Muscle layer of colon (tissue), 2 donors: ENCODE data around the gene PCDHGB1.
A peak's percentile ranks its signal among the peaks of the same experiment; 100 is the strongest.
"Not testable (repeated sequence)": the region's sequence is repeated elsewhere in the genome, so short reads cannot be mapped to it uniquely, and the experiment has no call there.

Source experiments
- H3K27ac ChIP-seq: one replicate; pipeline ENCODE4 v1.7.0; 2013; ENCODE audit warnings: low read depth, mild to moderate bottlenecking, low read length, moderate library complexity
- H3K27me3 ChIP-seq, 2 donors: one replicate each; pipeline ENCODE4 v1.7.0; 2013; ENCODE audit warnings: low read length in 2 of 2, mild to moderate bottlenecking in 2 of 2; ENCODE audit not compliant: insufficient read depth in 2 of 2, control insufficient read depth in 1 of 2
- H3K36me3 ChIP-seq: one replicate; pipeline ENCODE4 v1.7.0; 2013; ENCODE audit warnings: mild to moderate bottlenecking, low read length; ENCODE audit not compliant: insufficient read depth
- H3K4me1 ChIP-seq: one replicate; pipeline ENCODE4 v1.7.0; 2013; ENCODE audit warnings: mild to moderate bottlenecking, low read length; ENCODE audit not compliant: insufficient read depth
- H3K4me3 ChIP-seq, 2 donors: one replicate each; pipeline ENCODE4 v1.7.0; 2013; ENCODE audit warnings: low read length in 2 of 2, low read depth in 1 of 2, mild to moderate bottlenecking in 1 of 2, moderate library complexity in 1 of 2
- H3K9ac ChIP-seq: one replicate; pipeline ENCODE4 v1.7.0; 2013; ENCODE audit warnings: low read length
- H3K9me3 ChIP-seq: one replicate; pipeline ENCODE4 v1.7.0; 2013; ENCODE audit warnings: mild to moderate bottlenecking, low read length
- donor health status: abdominal sarcoma.
- donor health status: Adenocarcinoma of cecum.

Gene PCDHGB1

GRCh38 chr5:141349917-141350619 lies at the start of gene PCDHGB1:
Gene PCDHGB1 (plus strand): TSS chr5:141350099. CDS start chr5:141350261, 162 bp downstream.
- Histone ChIP-seq H3K9ac (no peak within 1 kb of the TSS), H3K4me3 (peak within 1 kb of the TSS; percentile 4 to 42), H3K27ac (no peak within 1 kb of the TSS), H3K36me3 (no peaks in the 10 kb centered on the region), H3K27me3 (no peaks in the 10 kb centered on the region), H3K4me1 (no peaks in the 10 kb centered on the region), H3K9me3 (peaks cover 44% of the 10 kb centered on the region)

DNA sequence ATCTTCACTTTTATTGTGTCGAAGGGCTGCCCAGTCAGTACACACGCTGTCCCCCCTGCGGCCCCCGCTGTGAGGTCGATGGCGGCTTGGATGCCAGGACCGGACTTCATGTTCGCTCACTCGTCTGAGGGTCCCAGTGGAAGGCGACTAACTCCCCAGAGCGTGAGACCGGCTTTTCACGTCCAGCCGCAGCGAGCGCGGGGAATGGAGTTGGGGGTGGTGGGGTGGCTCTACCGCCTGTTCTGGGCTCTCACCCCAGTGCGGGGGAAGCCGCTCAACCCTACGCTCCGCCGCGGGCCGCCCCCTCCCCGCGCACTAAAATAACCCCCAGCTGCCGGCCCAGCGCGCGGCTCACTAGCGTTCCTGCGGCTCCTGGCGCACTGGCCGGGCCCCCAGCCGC lies 46.1 kb upstream of the PCDHGB1 start, which contains the start of gene SLC25A2:
SLC25A2 (minus strand) TSS at position 294 of the 400 bp plus-strand sequence; CDS start at position 110, 184 bp downstream.
- H3K4me3 ChIP-seq = peak within 1 kb of the TSS in 1 of 2 donors; percentile 25
- no peaks in the 10 kb centered on the region for H3K4me1 ChIP-seq
- H3K27ac ChIP-seq = no peak within 1 kb of the TSS
- no peaks in the 10 kb centered on the region for H3K27me3 ChIP-seq
- H3K9me3 ChIP-seq = peaks cover 35% of the 10 kb centered on the region
- H3K36me3 ChIP-seq = no peaks in the 10 kb centered on the region
- no peak within 1 kb of the TSS for H3K9ac ChIP-seq

DNA sequence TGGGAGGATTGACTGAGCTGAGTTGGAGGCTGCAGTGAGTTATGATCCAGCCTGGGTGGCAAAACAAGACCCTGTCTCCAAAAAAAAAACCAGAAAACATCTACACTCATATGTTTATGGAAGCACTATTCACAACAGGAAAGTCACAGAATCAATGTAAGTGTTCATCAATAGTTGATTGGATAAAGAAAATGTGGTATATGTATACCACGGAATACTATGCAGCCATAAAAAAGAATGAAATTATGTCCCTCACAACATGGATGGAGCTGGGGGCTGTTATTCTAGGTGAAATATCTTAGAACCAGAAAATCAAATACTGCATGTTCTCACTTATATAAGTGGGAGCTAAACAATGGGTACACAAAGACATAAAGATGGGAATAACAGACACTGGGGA lies 43.3 kb upstream of the PCDHGB1 start:
- H3K27me3 ChIP-seq = no peaks in the 10 kb centered on the region
- H3K36me3 ChIP-seq = no peaks in the 10 kb centered on the region
- H3K4me1 ChIP-seq = no peaks in the 10 kb centered on the region
- no peak overlapping the region for H3K9ac ChIP-seq
- no peak overlapping the region for H3K4me3 ChIP-seq
- peaks cover 41% of the 10 kb centered on the region for H3K9me3 ChIP-seq
- H3K27ac ChIP-seq = no peak overlapping the region

DNA sequence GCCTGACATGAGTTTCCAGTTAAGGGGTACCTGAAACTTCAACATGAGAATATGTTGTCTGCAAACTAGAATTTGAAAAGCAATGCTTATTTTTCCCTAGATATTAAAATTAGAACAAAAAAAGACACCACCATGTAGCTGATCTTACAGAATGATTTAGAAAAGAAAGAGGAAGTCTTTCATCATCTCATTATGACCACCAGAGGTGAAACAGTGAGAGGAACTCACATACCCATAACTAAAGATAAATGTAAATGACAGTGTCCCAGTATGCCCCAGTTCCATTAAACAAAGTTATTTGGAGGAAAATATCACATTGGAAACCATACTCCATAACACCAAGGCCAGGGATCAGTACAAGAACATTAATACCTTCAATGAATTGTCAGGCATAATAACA lies 36.2 kb upstream of the PCDHGB1 start:
- peaks cover 52% of the 10 kb centered on the region for H3K9me3 ChIP-seq
- H3K4me3 ChIP-seq = no peak overlapping the region
- H3K36me3 ChIP-seq = peaks cover 6% of the 10 kb centered on the region
- H3K27me3 ChIP-seq = no peaks in the 10 kb centered on the region
- H3K4me1 ChIP-seq = no peaks in the 10 kb centered on the region
- H3K27ac ChIP-seq = no peak overlapping the region
- no peak overlapping the region for H3K9ac ChIP-seq

- not testable (repeated sequence) for H3K27ac ChIP-seq
These were observed 32.9 kb upstream of the PCDHGB1 start for GRCh38 chr5:141316963-141317362.

DNA sequence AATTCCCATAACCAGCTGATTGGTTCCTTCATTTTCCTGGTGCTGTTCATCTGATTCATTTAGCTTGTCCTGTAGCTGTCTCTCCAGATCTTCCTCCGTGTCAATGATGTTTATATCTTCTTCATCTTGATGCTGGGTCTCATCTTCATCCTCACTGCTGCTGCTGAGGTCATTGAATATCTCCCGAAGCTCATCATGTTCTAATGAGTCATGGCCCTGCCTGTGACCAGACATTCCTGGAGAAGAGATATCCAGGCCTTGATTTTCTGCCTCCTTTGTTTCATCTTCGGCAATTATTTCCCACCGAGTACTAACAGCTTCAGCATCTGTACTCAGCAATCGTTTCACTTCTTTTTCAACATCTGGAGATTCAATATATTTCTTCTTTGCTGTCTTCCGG lies 30.7 kb upstream of the PCDHGB1 start:
- H3K4me1 ChIP-seq = no peaks in the 10 kb centered on the region
- peak overlapping the region; percentile 98 for H3K4me3 ChIP-seq
- peaks cover 52% of the 10 kb centered on the region for H3K9me3 ChIP-seq
- H3K9ac ChIP-seq = no peak overlapping the region
- H3K27me3 ChIP-seq = no peaks in the 10 kb centered on the region
- H3K27ac ChIP-seq = no peak overlapping the region
- peaks cover 19% of the 10 kb centered on the region for H3K36me3 ChIP-seq

More at GRCh38 chr5:141316963-141317362, 32.9 kb upstream of the PCDHGB1 start:
- not testable (repeated sequence) for H3K4me1 ChIP-seq, H3K9ac ChIP-seq, H3K27me3 ChIP-seq, H3K4me3 ChIP-seq
- Histone ChIP-seq H3K9me3 (peaks cover 55% of the 10 kb centered on the region), H3K36me3 (peaks cover 19% of the 10 kb centered on the region)

DNA sequence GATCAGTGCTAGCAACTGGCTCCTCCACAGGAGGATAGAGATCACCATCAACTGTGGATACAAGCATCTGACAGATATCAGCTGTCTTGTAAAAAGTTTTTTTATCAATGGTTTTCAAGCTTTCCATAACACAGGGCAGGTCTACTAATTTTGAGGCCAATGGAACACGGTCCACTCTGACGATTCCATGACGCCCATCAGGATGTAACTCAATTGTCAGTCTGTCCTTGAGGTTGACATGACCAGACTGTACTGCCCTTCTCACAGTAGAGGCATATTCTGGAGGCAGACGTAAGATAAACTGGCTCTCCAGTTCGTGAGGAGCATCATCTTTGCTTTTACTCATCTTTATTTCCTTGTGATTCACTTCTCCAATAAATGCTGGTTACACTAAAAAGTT lies 30.2 kb upstream of the PCDHGB1 start:
- Histone ChIP-seq H3K36me3 (peaks cover 19% of the 10 kb centered on the region), H3K4me3 (peak overlapping the region; percentile 98), H3K27ac (no peak overlapping the region), H3K4me1 (no peaks in the 10 kb centered on the region), H3K9ac (no peak overlapping the region), H3K9me3 (peaks cover 51% of the 10 kb centered on the region), H3K27me3 (no peaks in the 10 kb centered on the region)

GRCh38 chr5:141320225-141321169 lies 29.4 kb upstream of the PCDHGB1 start, which contains the start of gene TAF7:
Gene TAF7 (minus strand): TSS chr5:141320784. CDS start chr5:141320044, 740 bp downstream.
- Histone ChIP-seq H3K9ac (peak within 1 kb of the TSS; percentile 59), H3K9me3 (peaks cover 46% of the 10 kb centered on the region), H3K36me3 (peaks cover 19% of the 10 kb centered on the region), H3K4me3 (peak within 1 kb of the TSS; percentile 98), H3K27ac (peak within 1 kb of the TSS; percentile 89), H3K4me1 (no peaks in the 10 kb centered on the region), H3K27me3 (no peaks in the 10 kb centered on the region)

DNA sequence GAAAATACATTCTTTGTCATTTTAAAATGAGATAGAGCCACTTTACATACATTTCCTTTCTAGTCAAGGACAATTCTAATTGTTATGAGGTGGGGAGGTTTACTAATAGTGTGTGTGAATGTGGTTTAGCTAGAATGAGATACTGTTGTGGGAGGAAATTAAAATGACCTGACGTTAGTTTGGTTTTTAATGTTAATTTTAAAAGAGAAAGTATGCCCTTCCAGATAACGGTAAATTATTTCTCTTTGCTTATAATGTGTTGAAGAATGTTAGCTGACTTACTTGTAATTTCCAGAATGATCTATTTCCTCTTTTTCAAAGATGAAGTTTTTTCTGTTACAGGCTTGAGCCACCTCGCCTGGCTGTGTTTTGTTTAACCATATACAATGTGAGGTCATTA lies 27.6 kb upstream of the PCDHGB1 start:
- Histone ChIP-seq H3K4me3 (no peak overlapping the region), H3K27me3 (no peaks in the 10 kb centered on the region), H3K9ac (no peak overlapping the region), H3K4me1 (no peaks in the 10 kb centered on the region), H3K27ac (no peak overlapping the region), H3K9me3 (peaks cover 37% of the 10 kb centered on the region), H3K36me3 (peaks cover 19% of the 10 kb centered on the region)

DNA sequence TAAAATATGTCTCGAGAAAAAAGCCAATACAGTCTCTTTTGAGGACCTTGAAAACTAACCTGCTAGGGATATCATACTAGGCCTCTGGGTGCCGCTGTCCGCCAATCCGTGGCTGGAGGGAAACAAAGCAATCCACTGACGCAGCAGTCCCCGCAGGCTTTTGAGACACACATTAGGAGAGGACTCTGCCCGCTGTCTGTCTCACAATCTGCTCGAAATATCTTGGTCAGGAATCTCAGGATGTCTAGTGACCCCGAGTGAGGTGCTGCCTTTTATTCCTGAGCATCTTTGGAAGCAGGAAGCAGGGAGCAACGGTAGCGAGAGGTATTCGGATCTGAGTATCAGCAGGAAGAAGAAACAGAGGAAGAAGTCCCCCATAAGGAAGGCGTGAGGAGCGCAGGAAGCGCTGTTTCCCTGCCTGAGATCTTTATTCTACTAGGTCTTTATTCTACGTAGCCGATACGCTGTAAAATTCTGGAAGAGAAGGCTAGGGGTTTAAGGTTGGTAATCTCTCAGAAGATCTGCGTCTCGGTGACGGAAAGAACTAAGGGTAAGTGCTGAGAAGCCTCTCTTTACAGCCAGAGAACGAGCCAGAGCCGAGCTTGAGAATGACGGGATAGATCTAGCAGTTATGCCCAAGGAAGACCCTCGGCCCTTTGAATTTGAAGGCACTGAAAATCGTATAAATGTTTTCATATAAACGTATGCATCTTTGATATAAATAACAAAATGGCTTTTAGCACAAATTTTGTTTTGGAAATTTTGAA lies 23.6 kb upstream of the PCDHGB1 start:
- Histone ChIP-seq H3K36me3 (no peaks in the 10 kb centered on the region), H3K4me3 (peak overlapping the region; percentile 37 to 72), H3K27me3 (no peaks in the 10 kb centered on the region), H3K9ac (peak overlapping the region; percentile 38), H3K9me3 (peaks cover 36% of the 10 kb centered on the region), H3K27ac (no peak overlapping the region), H3K4me1 (no peaks in the 10 kb centered on the region)

DNA sequence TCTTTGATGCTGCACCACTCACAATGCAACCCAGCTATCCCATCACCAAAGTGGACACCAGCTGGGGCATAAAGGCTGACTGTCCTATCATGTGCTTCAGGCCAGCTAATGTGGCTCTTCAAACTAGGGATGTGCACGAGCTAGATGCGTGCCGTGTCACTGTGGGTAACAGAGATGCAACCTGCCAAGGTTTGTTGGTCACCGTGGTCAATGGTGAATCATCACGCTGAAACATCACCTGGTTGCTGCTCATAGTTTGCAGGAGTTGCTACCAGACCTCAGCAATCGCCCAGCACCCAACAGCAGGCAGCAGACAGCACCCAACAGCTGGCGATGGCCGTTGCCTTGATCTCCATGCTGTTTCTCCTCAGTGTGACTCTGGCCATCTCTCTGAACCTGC lies 21.7 kb upstream of the PCDHGB1 start:
- no peak overlapping the region for H3K27ac ChIP-seq
- H3K9me3 ChIP-seq = peaks cover 39% of the 10 kb centered on the region
- H3K27me3 ChIP-seq = no peaks in the 10 kb centered on the region
- H3K4me1 ChIP-seq = no peaks in the 10 kb centered on the region
- H3K4me3 ChIP-seq = peak overlapping the region in 1 of 2 donors; percentile 28
- H3K9ac ChIP-seq = no peak overlapping the region
- no peaks in the 10 kb centered on the region for H3K36me3 ChIP-seq
